ENCODE measurements around the gene SERPINB10.

The SERPINB10 gene

GRCh38 chr18:63907664-63908063 is at the start of gene SERPINB10:
Gene SERPINB10, plus strand, starts transcription at chr18:63907958. Its CDS starts 7,553 bp downstream, at chr18:63915511.
- no peak for TF ChIP-seq CTCF (IDR thresholded peaks at IDR 0.05; ENCODE audit: low read depth, low read length)

GRCh38 chr18:63858456-63858855 is 49.3 kb upstream of the SERPINB10 start:
- DNase-seq (ENCODE audit: low read depth in 2 of 2), result no peak
- no peak for TF ChIP-seq CTCF (IDR thresholded peaks at IDR 0.05; ENCODE audit: low read depth, low read length)
- no peak overlapping the region for H3K4me3 ChIP-seq (replicated peaks in 1 of 2; ENCODE audit: low read depth in 2 of 2, low read length in 2 of 2)

More at GRCh38 chr18:63907664-63908063, at the start of gene SERPINB10:
- no peak within 1 kb of the TSS for H3K4me3 ChIP-seq (replicated peaks in 1 of 2; ENCODE audit: low read depth in 2 of 2, low read length in 2 of 2)
- peak in 1 of 2 donors; percentile 8 for DNase-seq (ENCODE audit: low read depth in 2 of 2)

GRCh38 chr18:63859781-63860475 is 47.8 kb upstream of the SERPINB10 start:
- TF ChIP-seq CTCF (IDR thresholded peaks at IDR 0.05; ENCODE audit: low read depth, low read length), result no peak
- no peak overlapping the region for H3K4me3 ChIP-seq (replicated peaks in 1 of 2; ENCODE audit: low read depth in 2 of 2, low read length in 2 of 2)
- DNase-seq (ENCODE audit: low read depth in 2 of 2), result no peak

- no peak for DNase-seq (ENCODE audit: low read depth in 2 of 2)
- TF ChIP-seq CTCF (IDR thresholded peaks at IDR 0.05; ENCODE audit: low read depth, low read length), result no peak
- no peak overlapping the region for H3K4me3 ChIP-seq (replicated peaks in 1 of 2; ENCODE audit: low read depth in 2 of 2, low read length in 2 of 2)
Measured at GRCh38 chr18:63860531-63860930, 47.2 kb upstream of the SERPINB10 start.

GRCh38 chr18:63867368-63868125 is 40.2 kb upstream of the SERPINB10 start:
- no peak for TF ChIP-seq CTCF (IDR thresholded peaks at IDR 0.05; ENCODE audit: low read depth, low read length)
- DNase-seq (ENCODE audit: low read depth in 2 of 2), result no peak
- no peak overlapping the region for H3K4me3 ChIP-seq (replicated peaks in 1 of 2; ENCODE audit: low read depth in 2 of 2, low read length in 2 of 2)

- DNase-seq (ENCODE audit: low read depth in 2 of 2), result no peak
- H3K4me3 ChIP-seq (replicated peaks in 1 of 2; ENCODE audit: low read depth in 2 of 2, low read length in 2 of 2), result no peak overlapping the region
- no peak for TF ChIP-seq CTCF (IDR thresholded peaks at IDR 0.05; ENCODE audit: low read depth, low read length)
Measured at GRCh38 chr18:63868546-63868945, 39.2 kb upstream of the SERPINB10 start.

Measured in cardiac fibroblast (primary cell).